HG02763 (cell line): ENCODE measurements around the gene PRKCH.
A peak's percentile ranks its signal among the peaks of the same experiment; 100 is the strongest.

Experiments
- ATAC-seq: cut with Tn5 transposase; IDR thresholded peaks from one replicate; pipeline ENCODE4 v1.9.1; 2021; ENCODE audit warnings: mild to moderate bottlenecking, moderate library complexity; ENCODE audit not compliant: unreplicated experiment

Gene PRKCH

DNA sequence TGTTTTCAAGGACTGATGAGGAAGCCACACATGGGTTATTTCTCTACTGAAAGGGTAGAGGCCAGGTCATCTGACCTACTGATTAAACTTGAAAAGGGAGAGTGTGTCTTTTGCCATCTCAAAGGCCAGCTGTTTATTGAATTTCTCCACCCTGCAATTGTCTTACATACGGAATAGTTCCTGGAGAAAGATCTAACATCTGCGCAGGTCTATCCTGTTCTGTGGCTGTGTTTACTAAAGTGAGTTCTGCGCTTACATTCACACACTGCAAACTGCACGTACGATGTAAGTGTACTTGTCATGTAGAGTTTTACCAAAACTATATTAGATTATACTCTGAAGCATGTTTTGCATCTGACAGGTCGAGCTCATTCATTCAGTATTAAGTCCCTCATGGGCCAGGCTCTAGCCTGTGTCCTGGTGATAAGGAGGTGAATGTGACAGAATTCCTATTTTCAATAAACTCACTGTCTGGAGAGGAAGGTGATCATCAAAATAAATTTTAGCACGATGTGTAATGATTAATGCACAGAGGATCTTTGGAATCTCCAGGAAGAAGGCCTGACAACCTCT, 96.6 kb downstream of the PRKCH start:
- no peak for ATAC-seq

GRCh38 chr14:61418746-61419145, 97.4 kb downstream of the PRKCH start:
- no peak for ATAC-seq

DNA sequence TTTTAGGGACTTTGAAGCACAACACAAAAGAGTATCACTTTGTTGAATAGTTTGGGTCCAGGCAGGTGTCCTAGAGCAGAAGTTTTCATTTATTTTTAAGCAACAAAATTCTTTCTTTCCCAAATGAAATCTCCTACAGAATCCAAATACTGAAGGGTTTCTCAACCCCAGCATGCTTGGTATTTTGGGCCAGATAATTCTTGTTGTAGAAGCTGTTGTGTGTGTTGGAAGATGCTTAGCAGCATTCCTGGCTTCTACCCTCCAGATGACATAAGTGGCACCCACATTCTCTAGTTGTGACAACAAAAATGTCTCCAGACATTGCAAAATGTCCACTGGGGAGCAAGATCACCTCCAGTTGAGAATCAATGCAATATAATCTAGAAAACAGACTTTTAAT, 97.8 kb downstream of the PRKCH start:
- no peak for ATAC-seq

DNA sequence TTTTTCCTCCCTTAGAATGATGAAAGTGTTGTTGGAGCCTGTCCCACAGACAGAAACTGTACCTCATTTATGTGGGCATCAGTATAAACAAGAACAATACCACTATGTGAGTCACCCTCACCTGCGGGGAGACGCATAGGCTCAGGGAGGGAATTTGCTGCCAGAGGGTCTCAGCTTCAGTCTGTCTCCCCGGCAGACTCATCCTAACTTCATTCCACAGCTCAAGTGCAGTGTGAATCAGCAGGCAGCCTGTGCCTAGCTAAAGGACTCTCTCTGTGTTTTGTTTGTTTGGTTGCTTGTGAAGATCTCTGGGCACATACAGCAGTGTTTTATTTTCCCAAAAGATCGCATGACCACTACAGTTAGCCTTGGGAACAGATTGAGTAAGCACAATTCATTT, 98.9 kb downstream of the PRKCH start:
- no peak for ATAC-seq

DNA sequence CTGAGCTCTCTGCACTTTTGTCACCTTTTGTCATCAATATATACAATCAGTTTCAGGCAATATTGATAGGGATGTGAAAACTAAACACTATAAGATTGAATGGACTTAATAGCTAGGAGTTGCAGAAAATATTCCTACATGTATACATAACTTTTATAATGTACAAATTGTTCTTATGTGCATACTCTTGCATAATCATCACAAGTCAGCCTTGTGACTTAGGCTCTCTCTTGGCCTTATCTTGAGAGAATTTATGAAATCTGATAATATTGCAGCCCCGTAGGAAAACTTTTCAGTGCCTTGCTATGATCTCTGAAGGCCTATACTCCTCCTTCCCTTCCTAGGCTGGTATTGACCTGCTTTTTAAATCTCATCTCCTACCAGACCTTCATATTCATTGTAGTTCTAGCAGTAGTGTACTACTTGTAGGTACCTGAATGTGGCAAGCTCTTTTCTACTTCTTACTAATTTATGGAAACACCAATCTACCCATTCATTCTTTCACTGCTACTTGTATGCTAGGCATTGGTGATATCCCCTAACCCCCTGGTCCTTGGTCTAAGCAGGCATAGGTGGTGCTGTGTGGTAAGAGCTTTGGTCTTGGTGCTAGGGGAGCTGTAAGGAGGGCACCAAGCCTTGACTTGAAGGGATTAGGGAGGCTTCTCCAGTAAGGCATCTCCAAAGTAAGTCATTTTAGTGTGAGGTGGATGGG, 100.0 kb downstream of the PRKCH start:
- no peak for ATAC-seq

DNA sequence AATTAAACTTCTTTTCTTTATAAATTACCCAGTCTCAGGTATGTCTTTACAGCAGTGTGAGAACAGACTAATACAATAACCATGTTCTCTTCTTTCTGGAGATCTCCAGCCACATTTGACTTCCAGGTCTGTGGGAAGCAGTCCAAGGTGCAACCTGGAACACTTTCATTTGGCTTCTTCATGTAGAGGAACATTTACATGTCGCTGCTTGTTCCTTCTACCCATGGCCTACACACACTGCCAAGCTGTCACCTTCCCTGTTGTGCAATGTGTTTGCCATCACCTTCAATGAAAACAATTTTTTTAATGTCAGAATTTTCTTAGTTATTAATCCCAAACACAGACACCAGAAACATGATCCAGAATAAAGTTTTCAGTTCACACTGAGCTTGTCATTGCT, 104.7 kb downstream of the PRKCH start:
- no peak for ATAC-seq

GRCh38 chr14:61428261-61428660, 106.9 kb downstream of the PRKCH start:
- no peak for ATAC-seq

GRCh38 chr14:61429316-61429715, 107.9 kb downstream of the PRKCH start:
- no peak for ATAC-seq

- ATAC-seq: no peak
Observed at GRCh38 chr14:61430066-61430757, 108.8 kb downstream of the PRKCH start.

- ATAC-seq: no peak
Observed at GRCh38 chr14:61433169-61433568, 111.8 kb downstream of the PRKCH start.

- no peak for ATAC-seq
Observed at GRCh38 chr14:61433828-61434227, 112.4 kb downstream of the PRKCH start.

GRCh38 chr14:61434311-61434710, 112.9 kb downstream of the PRKCH start:
- ATAC-seq: no peak

DNA sequence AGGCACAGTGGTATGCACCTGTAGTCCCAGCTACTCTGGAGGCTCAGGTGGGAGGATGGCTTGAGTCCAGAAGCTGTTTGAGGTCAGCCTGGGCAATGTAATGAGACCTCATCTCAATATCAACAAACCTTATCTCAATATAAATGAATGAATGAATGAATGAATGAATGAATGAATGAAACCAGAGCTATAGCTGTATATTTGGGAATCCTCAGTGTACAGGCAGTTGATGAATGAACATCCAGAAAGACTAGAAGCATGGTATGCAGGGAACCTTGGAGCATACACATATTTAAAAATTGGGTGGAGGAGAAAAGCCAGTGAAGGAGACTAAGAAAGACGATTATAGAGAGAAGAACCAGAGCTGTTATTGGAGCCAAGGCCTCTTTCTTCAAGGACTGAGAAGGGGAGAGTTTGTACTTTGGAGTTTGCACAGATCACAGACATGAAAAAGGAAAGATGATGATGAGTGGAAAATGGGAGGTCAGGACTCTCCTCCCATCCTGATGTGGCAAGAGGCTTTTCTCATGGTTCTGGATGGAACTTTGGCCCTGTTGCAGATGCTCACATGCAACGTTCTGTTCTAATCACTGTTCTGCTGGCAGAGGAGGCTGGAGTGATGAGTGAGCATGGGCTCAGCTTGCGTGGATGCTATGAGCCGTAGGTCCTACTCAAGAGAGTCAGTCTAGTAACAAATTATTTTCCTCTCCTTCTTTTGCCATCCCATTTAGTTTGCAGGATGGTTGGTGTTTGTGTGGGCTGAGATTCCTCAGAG, 114.4 kb downstream of the PRKCH start:
- no peak for ATAC-seq

DNA sequence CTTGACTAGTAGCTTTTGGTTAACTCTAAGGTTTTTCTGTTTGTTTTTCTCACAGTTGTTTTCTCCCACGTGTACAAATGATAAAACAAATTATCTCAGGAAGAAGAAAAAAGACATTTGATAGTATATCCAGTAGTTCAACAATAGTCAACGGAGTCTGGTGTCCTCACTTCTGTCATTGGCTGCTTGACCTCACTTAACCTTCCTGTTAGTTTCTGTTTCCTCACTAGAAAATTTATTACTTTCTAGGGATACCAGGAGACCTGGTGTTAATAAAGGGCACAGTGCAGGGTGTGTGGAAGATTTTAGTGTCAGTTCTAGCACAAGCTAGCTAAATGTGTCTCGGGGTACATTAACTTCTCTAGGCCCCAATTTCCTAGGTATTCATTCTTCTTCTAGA, 116.0 kb downstream of the PRKCH start:
- ATAC-seq: no peak

DNA sequence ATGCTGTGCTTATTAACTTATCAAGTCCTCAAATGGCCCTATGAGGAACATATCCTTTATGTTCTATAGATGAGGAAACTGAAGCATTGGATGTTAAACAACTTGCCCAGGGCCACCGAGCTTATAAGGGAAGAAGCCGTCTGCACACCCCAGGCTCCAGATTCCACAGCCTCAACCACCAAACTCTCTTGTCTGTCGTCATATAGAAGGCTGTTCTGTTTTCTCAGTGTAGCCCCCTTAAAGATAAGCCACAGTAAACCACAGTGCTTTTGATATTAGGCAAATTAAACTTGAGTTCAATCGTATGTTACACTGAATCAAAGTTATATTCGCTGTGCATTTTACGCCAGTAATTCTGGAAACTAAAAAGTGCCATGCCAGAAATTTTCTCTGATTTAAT, 116.7 kb downstream of the PRKCH start:
- ATAC-seq: no peak

- ATAC-seq: no peak
Observed at GRCh38 chr14:61438497-61438859, 117.1 kb downstream of the PRKCH start.

DNA sequence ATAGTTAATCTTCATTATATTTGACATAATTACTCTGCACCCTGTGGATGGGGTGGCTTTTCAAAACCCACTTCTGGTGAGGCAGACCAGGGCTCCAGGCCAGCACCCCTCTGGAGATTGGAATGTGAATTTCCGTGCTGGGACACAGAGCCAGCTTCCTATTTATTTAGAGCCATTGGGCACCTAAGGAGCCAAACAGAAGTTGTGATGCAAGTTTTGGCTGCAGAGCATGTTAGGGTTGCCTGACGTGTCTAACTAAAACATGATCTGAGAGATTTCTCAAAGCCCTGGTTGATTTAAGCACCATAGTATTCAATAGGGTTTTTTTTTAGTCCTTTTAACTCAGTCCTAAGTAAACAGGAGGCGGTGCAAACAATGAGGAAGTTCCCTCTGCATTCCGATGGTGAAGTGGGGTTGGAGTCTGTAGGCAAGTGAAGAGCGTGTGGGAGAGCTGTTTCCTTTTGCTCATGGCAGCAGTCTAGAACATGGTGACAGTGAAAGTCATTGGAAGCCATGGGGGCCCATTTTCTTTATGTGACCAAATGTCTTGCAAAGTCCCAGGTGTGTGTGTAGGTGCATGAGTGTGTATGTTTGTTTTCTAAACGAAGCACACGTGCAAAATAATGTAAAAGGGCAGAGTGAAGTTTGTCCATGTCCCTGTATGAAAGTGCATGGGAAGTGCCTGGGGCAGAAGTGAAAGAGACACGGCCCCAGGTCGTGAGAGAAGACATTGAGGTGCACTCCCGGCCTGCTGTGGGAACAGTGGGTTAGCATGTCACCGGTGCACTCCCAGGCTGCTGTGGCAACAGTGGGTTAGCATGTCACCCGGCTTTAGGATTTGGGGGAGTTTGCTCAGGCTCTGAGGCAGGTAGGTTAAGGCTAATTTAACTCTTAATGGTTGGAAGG, 117.7 kb downstream of the PRKCH start:
- peak; percentile 39 for ATAC-seq

DNA sequence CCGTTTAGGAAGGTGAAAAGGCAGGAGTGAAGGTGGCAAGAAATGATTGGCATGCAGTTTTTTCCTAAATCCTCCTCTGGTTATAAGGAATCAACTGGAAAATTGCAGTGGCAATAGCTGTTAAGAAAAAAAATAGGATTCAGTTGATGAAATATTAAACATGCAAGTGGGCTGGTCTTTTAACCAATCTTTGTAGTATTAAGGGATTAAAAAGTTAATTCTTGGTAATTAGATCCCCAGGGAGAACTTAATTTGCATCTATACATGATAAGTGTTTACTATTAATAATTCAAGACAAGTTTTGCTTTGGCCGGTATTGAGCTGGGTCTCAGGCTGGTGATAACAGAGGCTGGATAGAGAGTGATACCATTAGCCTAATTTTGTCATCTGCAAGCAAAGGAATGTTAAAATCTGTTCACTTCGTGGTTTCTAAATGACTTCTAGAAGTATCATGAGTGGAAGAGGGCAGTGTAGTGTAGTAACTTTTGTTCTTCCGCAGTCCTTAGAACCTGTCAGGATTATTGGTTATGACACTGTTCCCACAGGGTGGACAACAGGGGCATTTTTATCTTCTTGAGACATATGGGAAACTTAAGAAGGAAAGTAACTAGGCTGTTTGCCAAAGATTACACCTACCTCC, 118.5 kb downstream of the PRKCH start:
- no peak for ATAC-seq

GRCh38 chr14:61443481-61443880, 122.1 kb downstream of the PRKCH start:
- ATAC-seq: no peak

GRCh38 chr14:61444215-61444768, 122.9 kb downstream of the PRKCH start:
- ATAC-seq: peak; percentile 70
